ENCODE measurements around the gene MRAP.

MRAP gene
- long read RNA-seq, partial matches to known transcripts = 0 of 1 reads
- long read RNA-seq, other reads (novel, unspliced or antisense) = 1 of 1 reads

DNA sequence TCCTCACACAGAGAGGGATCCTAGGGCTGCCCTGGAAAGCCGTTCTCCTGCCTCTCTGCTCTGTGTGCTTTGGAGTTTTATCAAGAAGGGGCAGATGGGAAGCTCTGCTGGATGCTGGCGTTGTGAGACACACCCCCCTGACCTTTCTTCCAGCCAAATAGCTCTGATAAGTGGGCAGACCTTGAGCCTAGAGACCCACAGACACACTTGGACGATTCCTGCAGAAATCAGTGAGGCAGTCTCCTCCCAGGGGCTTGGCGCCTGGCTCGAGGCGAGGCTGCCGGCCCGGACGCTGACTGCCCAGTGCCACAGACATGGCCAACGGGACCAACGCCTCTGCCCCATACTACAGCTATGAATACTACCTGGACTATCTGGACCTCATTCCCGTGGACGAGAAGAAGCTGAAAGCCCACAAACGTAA, at the start of gene MRAP:
Gene MRAP (plus strand): TSS at position 198 of the 424 bp plus-strand sequence. CDS start 117 bp downstream, at position 315.
- TF ChIP-seq SPI1 (IDR thresholded peaks at IDR 0.05; ENCODE audit: borderline replicate concordance, low read depth) = no peak

GRCh38 chr21:32249511-32250280, 49.0 kb upstream of the MRAP start:
- no peak overlapping the region for H3K27ac ChIP-seq (replicated peaks)
- no peak for TF ChIP-seq SPI1 (IDR thresholded peaks at IDR 0.05; ENCODE audit: borderline replicate concordance, low read depth)
- TF ChIP-seq, protein P1, sequence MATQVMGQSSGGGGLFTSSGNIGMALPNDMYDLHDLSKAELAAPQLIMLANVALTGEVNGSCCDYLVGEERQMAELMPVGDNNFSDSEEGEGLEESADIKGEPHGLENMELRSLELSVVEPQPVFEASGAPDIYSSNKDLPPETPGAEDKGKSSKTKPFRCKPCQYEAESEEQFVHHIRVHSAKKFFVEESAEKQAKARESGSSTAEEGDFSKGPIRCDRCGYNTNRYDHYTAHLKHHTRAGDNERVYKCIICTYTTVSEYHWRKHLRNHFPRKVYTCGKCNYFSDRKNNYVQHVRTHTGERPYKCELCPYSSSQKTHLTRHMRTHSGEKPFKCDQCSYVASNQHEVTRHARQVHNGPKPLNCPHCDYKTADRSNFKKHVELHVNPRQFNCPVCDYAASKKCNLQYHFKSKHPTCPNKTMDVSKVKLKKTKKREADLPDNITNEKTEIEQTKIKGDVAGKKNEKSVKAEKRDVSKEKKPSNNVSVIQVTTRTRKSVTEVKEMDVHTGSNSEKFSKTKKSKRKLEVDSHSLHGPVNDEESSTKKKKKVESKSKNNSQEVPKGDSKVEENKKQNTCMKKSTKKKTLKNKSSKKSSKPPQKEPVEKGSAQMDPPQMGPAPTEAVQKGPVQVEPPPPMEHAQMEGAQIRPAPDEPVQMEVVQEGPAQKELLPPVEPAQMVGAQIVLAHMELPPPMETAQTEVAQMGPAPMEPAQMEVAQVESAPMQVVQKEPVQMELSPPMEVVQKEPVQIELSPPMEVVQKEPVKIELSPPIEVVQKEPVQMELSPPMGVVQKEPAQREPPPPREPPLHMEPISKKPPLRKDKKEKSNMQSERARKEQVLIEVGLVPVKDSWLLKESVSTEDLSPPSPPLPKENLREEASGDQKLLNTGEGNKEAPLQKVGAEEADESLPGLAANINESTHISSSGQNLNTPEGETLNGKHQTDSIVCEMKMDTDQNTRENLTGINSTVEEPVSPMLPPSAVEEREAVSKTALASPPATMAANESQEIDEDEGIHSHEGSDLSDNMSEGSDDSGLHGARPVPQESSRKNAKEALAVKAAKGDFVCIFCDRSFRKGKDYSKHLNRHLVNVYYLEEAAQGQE (IDR thresholded peaks at IDR 0.05; ENCODE audit: insufficient replicate concordance, low read depth) = no peak
- TF ChIP-seq GABPA (IDR thresholded peaks at IDR 0.05; ENCODE audit: low read depth) = no peak
- TF ChIP-seq, protein P2, sequence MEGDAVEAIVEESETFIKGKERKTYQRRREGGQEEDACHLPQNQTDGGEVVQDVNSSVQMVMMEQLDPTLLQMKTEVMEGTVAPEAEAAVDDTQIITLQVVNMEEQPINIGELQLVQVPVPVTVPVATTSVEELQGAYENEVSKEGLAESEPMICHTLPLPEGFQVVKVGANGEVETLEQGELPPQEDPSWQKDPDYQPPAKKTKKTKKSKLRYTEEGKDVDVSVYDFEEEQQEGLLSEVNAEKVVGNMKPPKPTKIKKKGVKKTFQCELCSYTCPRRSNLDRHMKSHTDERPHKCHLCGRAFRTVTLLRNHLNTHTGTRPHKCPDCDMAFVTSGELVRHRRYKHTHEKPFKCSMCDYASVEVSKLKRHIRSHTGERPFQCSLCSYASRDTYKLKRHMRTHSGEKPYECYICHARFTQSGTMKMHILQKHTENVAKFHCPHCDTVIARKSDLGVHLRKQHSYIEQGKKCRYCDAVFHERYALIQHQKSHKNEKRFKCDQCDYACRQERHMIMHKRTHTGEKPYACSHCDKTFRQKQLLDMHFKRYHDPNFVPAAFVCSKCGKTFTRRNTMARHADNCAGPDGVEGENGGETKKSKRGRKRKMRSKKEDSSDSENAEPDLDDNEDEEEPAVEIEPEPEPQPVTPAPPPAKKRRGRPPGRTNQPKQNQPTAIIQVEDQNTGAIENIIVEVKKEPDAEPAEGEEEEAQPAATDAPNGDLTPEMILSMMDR (IDR thresholded peaks at IDR 0.05; ENCODE audit: insufficient read depth, low read length) = no peak
- no peak for TF ChIP-seq POLR2AphosphoS5 (IDR thresholded peaks at IDR 0.05; ENCODE audit: low read depth)
- DNase-seq (ENCODE audit: low read depth in 1 of 2, low spot score in 1 of 2) = no peak
- no peaks in the 10 kb centered on the region for H3K27me3 ChIP-seq (ENCODE audit: insufficient read depth, poor library complexity, severe bottlenecking)
- H3K4me3 ChIP-seq (replicated peaks; ENCODE audit: insufficient read depth, low read length) = no peak overlapping the region

More for the DNA sequence above, at the start of gene MRAP:
- Histone ChIP-seq H3K27me3 (ENCODE audit: insufficient read depth, poor library complexity, severe bottlenecking) (no peaks in the 10 kb centered on the region), H3K4me3 (replicated peaks; ENCODE audit: insufficient read depth, low read length) (no peak within 1 kb of the TSS), H3K27ac (replicated peaks) (no peak within 1 kb of the TSS)
- no peak for DNase-seq (ENCODE audit: low read depth in 1 of 2, low spot score in 1 of 2)

DNA sequence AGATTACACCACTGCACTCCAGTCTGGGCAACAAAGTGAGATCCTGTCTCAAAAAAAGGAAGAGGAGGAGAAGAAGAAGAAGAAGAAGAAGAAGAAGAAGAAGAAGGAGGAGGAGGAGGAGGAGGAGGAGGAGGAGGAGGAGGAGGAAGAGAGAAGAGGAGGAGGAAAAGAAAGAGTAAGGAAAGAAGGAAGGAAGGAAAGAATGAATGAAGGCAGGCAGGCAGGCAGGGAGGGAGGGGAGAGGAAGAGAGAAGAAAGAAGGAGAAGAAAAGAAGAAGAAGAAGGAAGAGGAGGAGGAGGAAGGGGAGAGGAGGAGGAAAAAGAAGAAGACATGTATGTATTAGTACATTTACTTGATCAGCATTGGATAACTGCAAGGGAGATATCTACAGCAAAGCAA, 46.5 kb upstream of the MRAP start:
- TF ChIP-seq SPI1 (IDR thresholded peaks at IDR 0.05; ENCODE audit: borderline replicate concordance, low read depth) = no peak
- TF ChIP-seq GABPA (IDR thresholded peaks at IDR 0.05; ENCODE audit: low read depth) = no peak
- TF ChIP-seq, protein P2 (IDR thresholded peaks at IDR 0.05; ENCODE audit: insufficient read depth, low read length) = no peak
- no peak for TF ChIP-seq POLR2AphosphoS5 (IDR thresholded peaks at IDR 0.05; ENCODE audit: low read depth)
- TF ChIP-seq, protein P1 (IDR thresholded peaks at IDR 0.05; ENCODE audit: insufficient replicate concordance, low read depth) = no peak
- DNase-seq (ENCODE audit: low read depth in 1 of 2, low spot score in 1 of 2) = no peak
- peaks cover 2% of the 10 kb centered on the region for H3K27me3 ChIP-seq (ENCODE audit: insufficient read depth, poor library complexity, severe bottlenecking)
- no peak overlapping the region for H3K27ac ChIP-seq (replicated peaks)
- no peak overlapping the region for H3K4me3 ChIP-seq (replicated peaks; ENCODE audit: insufficient read depth, low read length)

DNA sequence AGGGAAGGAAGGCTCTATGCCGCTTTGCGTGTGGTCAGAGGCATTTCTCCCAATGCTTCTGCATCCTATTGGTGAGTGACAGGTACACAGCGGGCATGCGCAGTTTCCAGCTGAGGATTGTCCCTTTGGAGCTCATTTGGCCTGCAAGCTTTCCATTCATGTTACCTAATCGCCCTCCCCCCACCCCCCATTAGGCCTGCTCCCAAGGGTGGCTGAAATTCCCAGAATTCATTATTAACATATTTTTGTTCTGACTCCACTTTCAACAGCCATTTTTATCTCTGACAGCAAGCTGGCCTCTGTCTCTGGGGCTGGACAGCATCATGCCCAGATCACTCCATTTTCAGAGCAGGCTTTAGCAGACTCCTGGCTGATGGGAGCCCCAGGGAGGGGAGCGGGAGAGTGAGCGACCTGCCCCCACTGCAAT, 45.4 kb upstream of the MRAP start:
- Histone ChIP-seq H3K4me3 (replicated peaks; ENCODE audit: insufficient read depth, low read length) (no peak overlapping the region), H3K27me3 (ENCODE audit: insufficient read depth, poor library complexity, severe bottlenecking) (peaks cover 2% of the 10 kb centered on the region), H3K27ac (replicated peaks) (no peak overlapping the region)
- no peak for DNase-seq (ENCODE audit: low read depth in 1 of 2, low spot score in 1 of 2)
- TF ChIP-seq, protein P1 (IDR thresholded peaks at IDR 0.05; ENCODE audit: insufficient replicate concordance, low read depth) = no peak
- TF ChIP-seq GABPA (IDR thresholded peaks at IDR 0.05; ENCODE audit: low read depth) (no peak), SPI1 (IDR thresholded peaks at IDR 0.05; ENCODE audit: borderline replicate concordance, low read depth) (no peak)
- TF ChIP-seq, protein P2 (IDR thresholded peaks at IDR 0.05; ENCODE audit: insufficient read depth, low read length) = no peak

Measured in HL-60 (cell line).